Thyroid gland (tissue), 4 donors: ENCODE results near the gene OR10H1.
"Not testable (repeated sequence)": the region's sequence is repeated elsewhere in the genome, so short reads cannot be mapped to it uniquely, and the experiment has no call there.

Experiments
- POLR2A ChIP-seq, 2 donors: fragments of 450-650 bp; IDR thresholded peaks; one replicate each; pipeline ENCODE4 v1.6.1; 2017; ENCODE audit warnings: antibody characterized with exemption in 2 of 2, mild to moderate bottlenecking in 2 of 2, moderate library complexity in 1 of 2
- TF ChIP-seq, protein P1 (sequence below), 6 experiments: fragments of 200-600 bp in 3 of 6; fragments of 450-650 bp in 3 of 6; sonication (generic) in 3 of 6; IDR thresholded peaks; one replicate each; pipeline ENCODE4 v1.5.1; 2016 to 2019; ENCODE audit warnings: antibody characterized with exemption in 6 of 6, mild to moderate bottlenecking in 2 of 6, inconsistent platforms in 1 of 6, moderate library complexity in 1 of 6

DNA sequence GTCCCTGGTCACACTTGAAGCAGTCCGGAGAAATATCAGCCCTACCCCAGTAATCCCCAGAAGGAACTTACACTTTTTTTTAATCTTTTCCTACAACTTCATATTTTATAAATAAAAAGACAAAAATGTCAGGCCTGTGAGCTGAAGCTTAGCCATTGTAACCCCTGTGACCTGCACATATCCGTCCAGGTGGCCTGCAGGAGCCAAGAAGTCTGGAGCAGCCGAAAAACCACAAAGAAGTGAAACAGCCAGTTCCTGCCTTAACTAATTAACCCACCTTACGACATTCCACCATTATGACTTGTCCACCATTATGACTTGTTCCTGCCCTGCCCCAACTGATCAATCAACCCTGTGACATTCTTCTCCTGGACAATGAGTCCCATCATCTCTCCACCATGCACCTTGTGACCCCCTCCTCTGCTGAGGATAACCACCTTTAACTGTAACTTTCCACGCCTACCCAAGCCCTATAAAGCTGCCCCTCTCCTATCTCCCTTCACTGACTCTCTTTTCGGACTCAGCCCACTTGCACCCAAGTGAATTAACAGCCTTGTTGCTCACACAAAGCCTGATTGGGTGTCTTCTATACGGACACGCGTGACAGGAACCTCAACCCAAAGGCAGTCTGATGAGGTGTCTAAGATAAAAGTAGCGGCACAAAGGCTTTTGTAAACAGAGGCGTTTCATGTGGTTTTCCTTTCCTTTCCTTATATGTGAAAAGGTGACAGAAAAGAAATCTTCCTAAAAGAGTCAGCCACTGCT, 20.3 kb upstream of the OR10H1 start:
- TF ChIP-seq, protein P1, sequence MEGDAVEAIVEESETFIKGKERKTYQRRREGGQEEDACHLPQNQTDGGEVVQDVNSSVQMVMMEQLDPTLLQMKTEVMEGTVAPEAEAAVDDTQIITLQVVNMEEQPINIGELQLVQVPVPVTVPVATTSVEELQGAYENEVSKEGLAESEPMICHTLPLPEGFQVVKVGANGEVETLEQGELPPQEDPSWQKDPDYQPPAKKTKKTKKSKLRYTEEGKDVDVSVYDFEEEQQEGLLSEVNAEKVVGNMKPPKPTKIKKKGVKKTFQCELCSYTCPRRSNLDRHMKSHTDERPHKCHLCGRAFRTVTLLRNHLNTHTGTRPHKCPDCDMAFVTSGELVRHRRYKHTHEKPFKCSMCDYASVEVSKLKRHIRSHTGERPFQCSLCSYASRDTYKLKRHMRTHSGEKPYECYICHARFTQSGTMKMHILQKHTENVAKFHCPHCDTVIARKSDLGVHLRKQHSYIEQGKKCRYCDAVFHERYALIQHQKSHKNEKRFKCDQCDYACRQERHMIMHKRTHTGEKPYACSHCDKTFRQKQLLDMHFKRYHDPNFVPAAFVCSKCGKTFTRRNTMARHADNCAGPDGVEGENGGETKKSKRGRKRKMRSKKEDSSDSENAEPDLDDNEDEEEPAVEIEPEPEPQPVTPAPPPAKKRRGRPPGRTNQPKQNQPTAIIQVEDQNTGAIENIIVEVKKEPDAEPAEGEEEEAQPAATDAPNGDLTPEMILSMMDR (IDR thresholded peaks at IDR 0.05), result not testable (repeated sequence)
- not testable (repeated sequence) for TF ChIP-seq POLR2A (IDR thresholded peaks at IDR 0.05)
